SU-DHL-6 (cell line): ENCODE measurements around the gene CCDC182.

Experiments
- H2AFZ ChIP-seq: fragments of 200-600 bp; sonication (generic); 2 replicates; pipeline ENCODE4 v1.6.1; 2014; ENCODE audit warnings: low read depth, mild to moderate bottlenecking, moderate library complexity, mixed read lengths, antibody characterized with exemption, low read length; ENCODE audit not compliant: severe bottlenecking
- H3F3A ChIP-seq: fragments of 200-600 bp; shearing (Covaris generic); 2 replicates; pipeline ENCODE4 v1.6.0; 2016; ENCODE audit warnings: antibody characterized with exemption, mild to moderate bottlenecking; ENCODE audit not compliant: insufficient read depth
- H3K27ac ChIP-seq: fragments of 200-600 bp; sonication (generic); 2 replicates; pipeline ENCODE4 v1.5.1; 2016; ENCODE audit warnings: low read depth, mild to moderate bottlenecking, low read length, moderate library complexity, mixed read lengths
- H3K27me3 ChIP-seq: fragments of 200-600 bp; sonication (generic), shearing (Covaris generic); 2 replicates; pipeline ENCODE4 v1.6.0; 2014; ENCODE audit warnings: mild to moderate bottlenecking, low read length
- H3K36me3 ChIP-seq: fragments of 200-600 bp; sonication (generic); 2 replicates; pipeline ENCODE4 v1.6.1; 2014; ENCODE audit warnings: mild to moderate bottlenecking, low read length, mixed read lengths
- H3K4me2 ChIP-seq: fragments of 300-600, 200-600 bp; shearing (Covaris generic), sonication (generic); 2 replicates; pipeline ENCODE4 v1.6.0; 2014; ENCODE audit warnings: low read length, low read depth, mild to moderate bottlenecking; ENCODE audit not compliant: poor library complexity, severe bottlenecking
- H3K4me3 ChIP-seq: fragments of 200-600 bp; sonication (generic); 2 replicates; pipeline ENCODE4 v1.5.1; 2014; ENCODE audit warnings: antibody characterized with exemption, low read length, mild to moderate bottlenecking, mixed read lengths; ENCODE audit not compliant: insufficient read depth, poor library complexity, severe bottlenecking
- H3K79me2 ChIP-seq: fragments of 200-600 bp; sonication (generic); 2 replicates; pipeline ENCODE4 v1.6.1; 2014; ENCODE audit warnings: mild to moderate bottlenecking, low read length, moderate library complexity; ENCODE audit not compliant: insufficient read depth
- H3K9ac ChIP-seq: fragments of 200-600 bp; sonication (generic); 2 replicates; pipeline ENCODE4 v1.7.0; 2014; ENCODE audit warnings: mild to moderate bottlenecking, low read length
- H3K9me2 ChIP-seq: fragments of 200-600 bp; sonication (generic); replicated peaks from 2 replicates; pipeline ENCODE4 v1.6.1; 2014; ENCODE audit warnings: low read length; ENCODE audit not compliant: insufficient read depth
- H3K9me3 ChIP-seq: fragments of 200-600 bp; sonication (generic); 2 replicates; pipeline ENCODE4 v1.6.1; 2014; ENCODE audit warnings: low read length, mixed read lengths; ENCODE audit not compliant: insufficient read depth
- H4K20me1 ChIP-seq: fragments of 200-600 bp; sonication (generic); 2 replicates; pipeline ENCODE4 v1.6.1; 2014; ENCODE audit warnings: low read depth, mild to moderate bottlenecking, antibody characterized with exemption, low read length, moderate library complexity, mixed read lengths
- EZH2phosphoT487 ChIP-seq: fragments of 200-600 bp; sonication (generic), shearing (Covaris generic); conservative IDR thresholded peaks from 2 replicates; pipeline ENCODE4 v1.6.1; 2018; ENCODE audit warnings: mild to moderate bottlenecking, antibody characterized with exemption, low read length, moderate library complexity, mixed read lengths
- TF ChIP-seq, protein P1 (sequence below): fragments of 200-600 bp; sonication (generic); IDR thresholded peaks from one replicate; pipeline ENCODE4 v1.5.1; 2017; ENCODE audit warnings: antibody characterized with exemption, mild to moderate bottlenecking, low read length, moderate library complexity; ENCODE audit not compliant: insufficient read depth, poor library complexity, severe bottlenecking

CCDC182 gene

DNA sequence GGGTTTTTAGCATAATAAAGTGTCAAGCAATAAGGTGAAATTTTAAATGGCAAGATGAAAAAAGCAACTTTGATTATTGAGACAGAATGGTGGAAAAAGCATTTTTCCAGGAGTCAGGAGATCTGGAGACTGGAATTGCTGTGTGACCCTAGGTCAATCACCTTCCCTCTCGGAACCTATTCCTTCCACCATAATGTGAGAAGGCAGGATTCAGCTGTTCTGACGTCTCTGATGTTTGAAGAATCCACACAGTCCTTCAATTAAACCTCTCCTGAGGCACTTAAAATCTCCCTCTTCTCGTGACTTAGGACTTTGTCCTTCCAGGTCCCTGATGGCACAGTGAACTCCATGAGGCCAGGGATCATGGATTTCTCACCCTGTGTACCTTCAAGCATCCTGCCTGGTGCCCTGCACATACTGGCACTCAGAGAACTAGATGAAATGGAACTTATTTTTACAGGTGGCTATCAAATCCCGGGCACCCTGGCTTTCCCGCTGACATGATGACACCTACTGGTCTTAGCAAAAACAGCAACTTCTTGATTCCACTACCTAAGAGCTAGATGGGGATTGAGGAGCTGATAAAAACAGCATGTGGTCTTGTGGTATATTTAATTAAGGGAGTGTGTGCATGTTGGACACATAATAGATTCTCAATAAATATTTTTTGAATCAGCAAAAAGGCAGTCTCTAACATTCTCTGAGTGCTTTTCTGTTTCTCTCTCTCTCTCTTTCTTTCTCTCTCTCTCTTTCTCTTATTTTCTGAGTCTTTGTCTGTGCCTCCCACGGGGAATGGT lies 2.3 kb upstream of the CCDC182 start:
- Histone ChIP-seq H3K27me3 (no peaks in the 10 kb centered on the region), H2AFZ (no peak overlapping the region), H3K27ac (no peak overlapping the region), H3K4me2 (no peak overlapping the region), H3F3A (no peaks in the 10 kb centered on the region), H3K79me2 (no peaks in the 10 kb centered on the region), H3K9me2 (no peaks in the 10 kb centered on the region), H4K20me1 (no peaks in the 10 kb centered on the region), H3K9me3 (no peaks in the 10 kb centered on the region), H3K9ac (no peak overlapping the region), H3K36me3 (no peaks in the 10 kb centered on the region), H3K4me3 (no peak overlapping the region)
- TF ChIP-seq EZH2phosphoT487, result no peak
- TF ChIP-seq, protein P1, sequence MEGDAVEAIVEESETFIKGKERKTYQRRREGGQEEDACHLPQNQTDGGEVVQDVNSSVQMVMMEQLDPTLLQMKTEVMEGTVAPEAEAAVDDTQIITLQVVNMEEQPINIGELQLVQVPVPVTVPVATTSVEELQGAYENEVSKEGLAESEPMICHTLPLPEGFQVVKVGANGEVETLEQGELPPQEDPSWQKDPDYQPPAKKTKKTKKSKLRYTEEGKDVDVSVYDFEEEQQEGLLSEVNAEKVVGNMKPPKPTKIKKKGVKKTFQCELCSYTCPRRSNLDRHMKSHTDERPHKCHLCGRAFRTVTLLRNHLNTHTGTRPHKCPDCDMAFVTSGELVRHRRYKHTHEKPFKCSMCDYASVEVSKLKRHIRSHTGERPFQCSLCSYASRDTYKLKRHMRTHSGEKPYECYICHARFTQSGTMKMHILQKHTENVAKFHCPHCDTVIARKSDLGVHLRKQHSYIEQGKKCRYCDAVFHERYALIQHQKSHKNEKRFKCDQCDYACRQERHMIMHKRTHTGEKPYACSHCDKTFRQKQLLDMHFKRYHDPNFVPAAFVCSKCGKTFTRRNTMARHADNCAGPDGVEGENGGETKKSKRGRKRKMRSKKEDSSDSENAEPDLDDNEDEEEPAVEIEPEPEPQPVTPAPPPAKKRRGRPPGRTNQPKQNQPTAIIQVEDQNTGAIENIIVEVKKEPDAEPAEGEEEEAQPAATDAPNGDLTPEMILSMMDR, result peak; percentile 82

DNA sequence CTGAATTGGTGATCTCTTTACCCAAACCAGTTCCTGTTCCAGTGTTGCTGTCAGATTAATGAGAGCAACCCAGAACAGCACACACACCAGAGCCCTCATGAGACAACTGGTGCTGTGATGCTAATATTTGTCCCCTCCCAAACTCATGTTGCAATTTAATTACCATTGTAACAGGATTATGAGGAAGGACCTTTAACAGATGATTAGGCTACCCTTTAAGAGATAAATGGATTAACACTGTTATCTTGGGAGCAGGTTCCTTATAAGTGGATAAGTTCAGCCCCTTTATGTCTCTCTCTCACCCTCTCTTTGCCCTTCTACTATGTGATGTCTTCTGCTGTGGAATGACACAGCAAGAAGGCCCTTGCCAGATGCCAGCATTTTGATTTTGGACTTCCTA lies 1.1 kb upstream of the CCDC182 start:
- H2AFZ ChIP-seq, result no peak overlapping the region
- H3K9me2 ChIP-seq, result no peaks in the 10 kb centered on the region
- no peak overlapping the region for H3K4me3 ChIP-seq
- H3F3A ChIP-seq, result no peaks in the 10 kb centered on the region
- no peak overlapping the region for H3K9ac ChIP-seq
- H3K9me3 ChIP-seq, result no peaks in the 10 kb centered on the region
- no peaks in the 10 kb centered on the region for H4K20me1 ChIP-seq
- H3K36me3 ChIP-seq, result no peaks in the 10 kb centered on the region
- no peaks in the 10 kb centered on the region for H3K27me3 ChIP-seq
- H3K79me2 ChIP-seq, result no peaks in the 10 kb centered on the region
- no peak overlapping the region for H3K4me2 ChIP-seq
- no peak for TF ChIP-seq EZH2phosphoT487
- TF ChIP-seq, protein P1, result no peak
- no peak overlapping the region for H3K27ac ChIP-seq

DNA sequence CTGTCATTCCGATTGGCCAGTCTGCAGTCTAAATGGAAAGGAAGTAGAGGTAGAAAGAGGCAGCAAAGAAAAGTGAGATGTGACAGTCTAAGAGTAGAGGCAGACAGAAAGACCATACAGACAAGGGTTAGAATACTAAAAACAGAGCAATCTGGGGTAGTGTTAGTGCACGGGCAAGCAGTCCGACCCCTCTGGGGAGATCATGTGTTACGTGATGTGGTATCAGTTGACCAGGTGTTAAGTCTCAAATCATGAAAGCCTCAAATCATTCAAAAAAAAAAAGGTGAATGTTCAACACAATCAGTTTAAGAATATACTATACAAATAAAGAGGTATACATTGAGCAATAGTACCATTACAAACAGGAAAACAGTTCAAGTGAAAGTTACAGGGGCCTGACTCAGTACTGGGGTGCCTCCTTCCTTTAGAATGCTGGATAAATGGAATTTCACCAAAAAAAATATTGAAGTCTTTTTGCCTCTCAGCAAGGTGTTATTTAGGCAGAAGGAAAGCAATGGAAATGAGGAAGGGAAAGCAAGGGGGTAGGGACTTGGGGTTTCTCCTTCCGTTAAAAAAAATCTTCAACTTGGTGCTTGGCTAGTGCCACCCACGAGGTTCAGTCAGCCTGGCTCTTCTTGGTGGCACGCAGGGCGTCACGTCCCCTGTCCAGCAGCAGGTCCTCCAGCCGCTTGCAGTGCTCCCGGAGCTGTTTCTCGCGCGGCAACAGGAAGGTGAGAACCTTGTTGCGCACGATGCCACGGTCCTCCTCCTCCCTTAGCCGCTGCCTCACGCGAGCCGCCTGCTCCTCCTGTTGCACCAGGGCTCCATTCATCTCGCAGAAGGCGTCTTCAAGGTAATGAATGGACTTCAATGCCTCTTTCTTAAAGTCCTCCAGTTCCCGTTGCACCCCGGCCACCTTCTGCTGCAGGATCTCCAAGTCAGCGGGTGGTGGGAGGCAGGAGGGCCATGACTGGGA lies 616 bp downstream of the CCDC182 start:
- no peak for TF ChIP-seq EZH2phosphoT487
- TF ChIP-seq, protein P1, result no peak
- Histone ChIP-seq H3K4me2 (no peak overlapping the region), H3K4me3 (no peak overlapping the region), H3K36me3 (no peaks in the 10 kb centered on the region), H3K27ac (no peak overlapping the region), H3K9me2 (no peaks in the 10 kb centered on the region), H3K79me2 (no peaks in the 10 kb centered on the region), H3F3A (no peaks in the 10 kb centered on the region), H4K20me1 (no peaks in the 10 kb centered on the region), H3K9ac (no peak overlapping the region), H3K9me3 (no peaks in the 10 kb centered on the region), H2AFZ (no peak overlapping the region), H3K27me3 (no peaks in the 10 kb centered on the region)
